Kidney capillary endothelial cell (primary cell): ENCODE data around the gene S100A1.
A peak's percentile ranks its signal among the peaks of the same experiment; 100 is the strongest.
"Not testable (repeated sequence)": the region's sequence is repeated elsewhere in the genome, so short reads cannot be mapped to it uniquely, and the experiment has no call there.

Source experiments
- DNase-seq: peaks from one replicate; pipeline ENCODE4 v3.0.0-alpha.2; 2018; ENCODE audit warnings: low spot score

The S100A1 gene

GRCh38 chr1:153627715-153628626 is at the start of gene S100A1:
S100A1 (plus strand) TSS chr1:153628434; CDS start chr1:153630522, 2,088 bp downstream.
- DNase-seq = no peak

GRCh38 chr1:153578490-153578889 is 49.7 kb upstream of the S100A1 start:
- DNase-seq = no peak

GRCh38 chr1:153578936-153579335 is 49.3 kb upstream of the S100A1 start:
- no peak for DNase-seq

- DNase-seq = not testable (repeated sequence)
Observed at GRCh38 chr1:153582836-153583235, 45.4 kb upstream of the S100A1 start.

- not testable (repeated sequence) for DNase-seq
Observed at GRCh38 chr1:153583514-153583913, 44.7 kb upstream of the S100A1 start.

GRCh38 chr1:153583976-153584375 is 44.3 kb upstream of the S100A1 start:
- no peak for DNase-seq

GRCh38 chr1:153585006-153585405 is 43.2 kb upstream of the S100A1 start:
- no peak for DNase-seq

GRCh38 chr1:153586347-153586746 is 41.9 kb upstream of the S100A1 start:
- DNase-seq = no peak

GRCh38 chr1:153587314-153587713 is 40.9 kb upstream of the S100A1 start:
- no peak for DNase-seq

GRCh38 chr1:153588033-153588432 is 40.2 kb upstream of the S100A1 start:
- DNase-seq = not testable (repeated sequence)

- DNase-seq = no peak
Observed at GRCh38 chr1:153588482-153588881, 39.8 kb upstream of the S100A1 start.

GRCh38 chr1:153592748-153593147 is 35.5 kb upstream of the S100A1 start:
- no peak for DNase-seq

GRCh38 chr1:153597206-153597605 is 31.0 kb upstream of the S100A1 start:
- peak; percentile 51 for DNase-seq

GRCh38 chr1:153598309-153599172 is 29.7 kb upstream of the S100A1 start:
- DNase-seq = peak; percentile 88

GRCh38 chr1:153599847-153600246 is 28.4 kb upstream of the S100A1 start:
- DNase-seq = no peak

- DNase-seq = no peak
Observed at GRCh38 chr1:153602749-153603148, 25.5 kb upstream of the S100A1 start.

GRCh38 chr1:153606194-153606593 is 22.0 kb upstream of the S100A1 start:
- DNase-seq = no peak

GRCh38 chr1:153607381-153607780 is 20.9 kb upstream of the S100A1 start:
- no peak for DNase-seq

- peak; percentile 40 for DNase-seq
Observed at GRCh38 chr1:153608089-153608682, 20.0 kb upstream of the S100A1 start.

- DNase-seq = peak; percentile 98
Observed at GRCh38 chr1:153608742-153609584, 19.3 kb upstream of the S100A1 start.

- no peak for DNase-seq
Observed at GRCh38 chr1:153609585-153609907, 18.7 kb upstream of the S100A1 start.

GRCh38 chr1:153610334-153610733 is 17.9 kb upstream of the S100A1 start:
- peak; percentile 51 for DNase-seq
